HG02973 (cell line): ENCODE results near the gene NKD2.

Experiments used
- ATAC-seq: cut with Tn5 transposase; IDR thresholded peaks from one replicate; pipeline ENCODE4 v1.9.1; 2021; ENCODE audit warnings: moderate library complexity; ENCODE audit not compliant: unreplicated experiment

Gene NKD2

DNA sequence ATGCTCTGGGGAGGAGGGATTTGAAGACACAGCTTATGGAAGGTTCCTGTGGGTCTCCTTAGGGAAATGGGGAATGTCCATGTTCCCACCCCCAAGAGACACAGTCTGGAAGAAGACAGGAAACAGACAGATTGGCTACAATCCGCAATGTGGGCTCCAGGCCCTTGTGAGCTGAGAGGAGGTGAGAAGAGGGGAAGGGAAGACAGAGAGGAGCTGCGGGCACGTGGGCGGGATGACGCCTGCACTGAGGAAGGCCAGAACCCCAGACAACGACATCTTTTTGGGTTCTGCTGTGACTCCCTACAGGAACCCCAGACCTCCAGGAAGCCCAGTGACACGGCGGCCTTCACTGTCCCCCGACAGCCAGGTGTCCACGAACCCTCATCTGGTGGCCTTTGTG lies 29.9 kb upstream of the NKD2 start:
- no peak for ATAC-seq

DNA sequence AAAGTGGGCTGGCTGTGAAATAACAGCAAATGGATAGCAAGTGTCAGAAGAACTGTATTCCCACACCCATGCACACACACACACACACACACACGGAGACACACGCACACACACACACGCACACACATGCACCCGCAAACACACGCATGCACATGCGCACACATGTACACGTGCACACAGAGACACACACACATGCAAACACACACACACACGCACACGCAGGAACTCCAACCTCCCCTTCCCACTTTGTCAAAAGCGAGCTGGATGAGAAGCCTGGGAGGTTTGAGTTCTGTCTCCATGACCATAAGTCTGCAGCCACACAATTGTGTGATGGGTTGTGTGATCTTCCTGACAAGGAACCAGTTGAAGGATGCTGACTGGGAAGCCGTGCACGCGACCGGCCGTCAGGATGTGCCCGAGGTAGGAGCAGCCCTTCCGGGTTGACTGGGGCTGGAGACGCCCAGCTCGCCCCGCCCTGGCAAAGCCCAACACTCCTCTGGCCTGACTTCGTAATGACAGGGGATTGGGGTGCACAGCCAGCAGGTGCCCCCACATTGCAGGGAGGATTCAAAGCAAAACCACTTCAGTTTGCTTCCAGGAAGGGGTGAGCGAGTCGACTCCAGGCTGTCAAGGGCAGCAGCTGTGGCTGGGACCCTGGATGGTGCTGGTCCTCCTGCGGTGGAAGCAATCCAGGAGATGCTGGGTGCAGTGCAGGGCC lies 29.3 kb upstream of the NKD2 start:
- no peak for ATAC-seq

DNA sequence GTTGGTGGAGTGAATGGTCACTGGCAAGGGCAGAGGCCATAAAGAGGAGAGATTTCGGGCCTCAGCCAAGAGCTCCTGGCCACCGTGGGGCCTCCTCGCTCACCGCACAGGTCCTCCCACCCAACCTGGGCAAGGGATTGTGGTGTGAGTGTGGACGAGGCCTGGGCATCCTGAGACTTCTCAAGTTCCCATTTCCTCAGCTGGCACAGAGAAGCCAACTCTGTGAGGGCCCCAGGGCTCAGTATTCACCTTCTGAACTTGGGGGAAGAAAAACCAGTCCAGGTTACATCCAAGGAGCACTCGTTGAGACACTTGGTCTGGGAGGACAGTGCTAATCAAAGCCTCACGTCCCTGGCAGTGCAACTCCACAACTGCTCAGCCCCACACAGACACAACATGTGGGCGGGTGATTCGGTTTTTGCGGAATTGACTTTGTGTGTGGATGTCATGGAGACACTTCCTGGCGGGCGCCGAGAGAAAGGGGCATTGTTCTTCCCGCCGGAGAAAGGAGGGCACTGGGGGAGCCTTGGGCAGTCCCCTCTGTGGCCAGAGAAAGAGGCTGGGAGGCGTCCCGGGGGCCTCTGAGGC lies 28.5 kb upstream of the NKD2 start:
- ATAC-seq: no peak

DNA sequence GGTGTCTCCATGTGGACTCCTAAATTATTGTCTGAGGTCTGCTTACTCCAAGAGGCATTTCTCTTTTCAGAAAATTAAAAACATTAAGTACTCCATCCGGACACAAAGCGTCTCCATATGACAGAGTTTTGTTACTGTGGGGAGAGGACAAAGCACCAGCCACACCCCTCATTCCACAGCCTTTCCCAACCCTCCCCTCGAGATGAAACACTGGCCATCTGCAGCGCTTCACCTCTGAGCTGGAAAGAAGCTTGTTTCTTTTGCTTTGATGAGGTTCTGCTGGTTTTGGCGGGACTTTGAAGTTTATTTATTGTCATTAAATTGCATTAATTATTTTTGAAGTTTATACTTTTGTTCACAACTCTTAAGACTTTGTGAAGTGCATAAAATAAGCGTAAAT lies 27.6 kb upstream of the NKD2 start:
- no peak for ATAC-seq

GRCh38 chr5:981456-981855 lies 27.1 kb upstream of the NKD2 start:
- no peak for ATAC-seq

DNA sequence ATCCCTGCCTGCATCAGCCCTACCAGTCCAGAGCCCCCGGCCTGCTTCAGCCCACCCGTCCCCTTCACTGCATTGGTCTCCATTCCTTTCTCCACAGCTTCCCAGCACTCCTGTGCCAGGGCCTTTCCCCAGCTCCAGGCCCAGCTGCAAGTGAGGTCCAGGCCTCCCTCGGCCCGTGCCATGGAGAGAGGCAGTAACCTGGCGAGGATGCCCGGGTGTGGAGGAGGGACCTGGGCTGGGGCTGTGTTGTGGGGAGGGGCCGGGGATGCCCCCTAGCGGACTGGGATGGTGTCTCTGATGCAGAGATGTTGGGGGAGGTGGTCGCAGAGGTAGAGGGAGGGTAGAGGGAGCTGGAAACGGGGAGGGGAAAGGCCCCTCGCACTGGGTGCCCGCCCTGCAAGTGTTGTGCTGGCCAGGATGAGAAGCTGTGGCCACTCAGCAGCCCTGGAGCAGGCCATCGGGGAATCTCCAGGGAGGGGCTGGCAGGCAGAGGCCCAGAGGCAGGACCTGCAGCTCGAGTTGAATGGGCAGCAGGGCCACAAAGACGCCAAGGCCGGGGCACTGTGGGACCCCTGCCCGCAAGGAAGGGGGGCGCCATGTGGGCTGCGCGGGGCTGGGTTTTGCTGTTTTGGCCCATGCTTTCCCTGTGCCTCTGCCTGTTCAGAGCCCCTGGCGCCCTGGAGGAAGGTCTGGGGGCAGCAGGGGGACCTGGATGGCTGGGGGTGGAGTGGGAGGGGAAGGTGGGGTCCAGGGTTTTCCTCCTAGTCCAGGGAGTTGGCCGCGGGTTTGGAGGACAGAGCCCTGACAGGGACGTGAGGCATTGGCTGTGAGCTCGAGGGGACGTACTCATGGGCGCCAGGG lies 26.0 kb upstream of the NKD2 start:
- ATAC-seq: no peak

DNA sequence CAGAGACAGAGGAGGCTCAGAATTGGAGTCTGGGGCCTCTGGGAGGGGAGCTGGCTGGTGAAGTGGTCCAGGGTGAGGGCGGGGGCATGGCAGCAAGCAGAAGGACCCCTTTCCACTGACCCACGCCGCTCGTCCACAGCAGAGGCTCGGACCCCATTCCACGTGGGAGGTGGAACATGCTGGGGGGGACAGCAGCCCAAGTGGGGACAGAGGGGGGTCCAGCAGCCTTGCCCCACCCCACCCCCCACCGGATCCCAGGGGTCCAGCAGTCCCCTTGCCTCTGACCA lies 25.4 kb upstream of the NKD2 start:
- no peak for ATAC-seq

DNA sequence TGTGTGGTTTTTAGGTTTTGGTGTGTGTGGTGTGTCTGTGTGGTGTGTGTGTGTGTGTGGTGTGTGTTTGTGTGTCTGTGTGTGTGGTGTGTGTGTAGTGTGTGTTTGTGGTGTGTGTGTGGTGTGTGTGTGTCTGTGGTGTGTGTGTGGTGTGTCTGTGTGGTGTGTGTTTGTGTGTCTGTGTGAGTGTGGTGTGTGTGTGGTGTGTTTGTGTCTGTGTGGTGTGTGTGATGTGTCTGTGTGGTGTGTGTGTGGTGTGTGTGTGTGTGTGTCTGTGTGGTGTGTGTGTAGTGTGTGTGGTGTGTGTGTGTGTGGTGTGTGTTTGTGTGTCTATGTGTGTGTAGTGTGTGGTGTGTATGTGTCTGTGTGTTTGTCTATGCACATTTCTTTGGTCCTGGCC lies 25.0 kb upstream of the NKD2 start:
- ATAC-seq: no peak

DNA sequence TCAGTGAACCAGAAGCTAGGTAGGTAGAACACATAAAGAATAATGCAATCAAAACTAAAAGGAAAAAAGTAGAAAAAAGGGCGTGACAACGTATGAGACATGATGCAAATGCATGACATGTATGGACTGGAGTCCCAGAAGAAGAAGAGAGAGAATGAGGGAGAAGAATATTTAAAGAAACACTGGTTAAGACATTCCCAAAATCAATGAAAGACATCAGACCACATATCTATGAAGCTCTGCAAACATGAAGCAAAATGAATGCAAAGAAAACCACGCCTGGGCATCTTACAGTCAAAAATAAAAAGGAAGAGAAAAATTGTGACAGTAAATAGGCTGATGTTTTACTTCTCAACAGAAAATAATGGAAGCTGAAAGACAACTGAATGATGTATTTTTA lies 23.8 kb upstream of the NKD2 start:
- ATAC-seq: no peak

GRCh38 chr5:987761-988160 lies 20.8 kb upstream of the NKD2 start:
- ATAC-seq: no peak

DNA sequence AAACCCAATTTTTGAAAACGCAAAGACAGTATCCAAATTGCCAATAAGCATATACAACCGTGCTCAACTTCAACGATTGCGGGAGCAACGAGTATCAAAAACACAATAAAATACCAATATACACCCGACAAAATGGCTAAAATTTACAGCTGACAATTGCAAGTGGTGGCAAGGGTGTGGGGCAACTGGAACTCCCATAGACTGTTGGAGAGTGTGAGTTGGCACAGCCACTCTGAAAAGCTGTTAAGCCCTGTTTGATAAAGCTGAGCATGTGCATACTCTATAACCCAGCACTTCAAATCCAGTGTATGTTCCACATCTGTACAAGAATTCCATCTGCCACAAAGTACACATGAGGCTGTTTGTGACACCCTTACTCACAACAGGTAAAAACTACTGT lies 20.3 kb upstream of the NKD2 start:
- ATAC-seq: no peak

GRCh38 chr5:989961-990530 lies 18.6 kb upstream of the NKD2 start:
- ATAC-seq: no peak

- no peak for ATAC-seq
Observed at GRCh38 chr5:991472-992267, 16.9 kb upstream of the NKD2 start.

DNA sequence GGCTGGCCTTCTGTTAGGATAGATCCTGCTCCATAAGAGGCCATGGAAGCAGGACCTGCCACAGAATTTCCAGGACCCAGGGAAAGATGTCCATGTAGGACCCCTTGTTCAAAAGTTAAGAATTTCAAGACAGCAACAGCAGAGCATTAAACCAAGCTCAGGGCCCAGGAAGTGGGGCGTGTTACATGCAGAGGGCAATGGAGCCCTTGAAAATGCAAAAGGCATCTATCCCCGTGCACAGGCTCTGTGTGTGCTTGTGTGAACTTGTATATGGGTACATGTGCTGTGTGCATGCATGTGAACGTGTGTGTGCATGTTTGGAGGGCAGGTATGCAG lies 14.4 kb upstream of the NKD2 start:
- ATAC-seq: no peak

DNA sequence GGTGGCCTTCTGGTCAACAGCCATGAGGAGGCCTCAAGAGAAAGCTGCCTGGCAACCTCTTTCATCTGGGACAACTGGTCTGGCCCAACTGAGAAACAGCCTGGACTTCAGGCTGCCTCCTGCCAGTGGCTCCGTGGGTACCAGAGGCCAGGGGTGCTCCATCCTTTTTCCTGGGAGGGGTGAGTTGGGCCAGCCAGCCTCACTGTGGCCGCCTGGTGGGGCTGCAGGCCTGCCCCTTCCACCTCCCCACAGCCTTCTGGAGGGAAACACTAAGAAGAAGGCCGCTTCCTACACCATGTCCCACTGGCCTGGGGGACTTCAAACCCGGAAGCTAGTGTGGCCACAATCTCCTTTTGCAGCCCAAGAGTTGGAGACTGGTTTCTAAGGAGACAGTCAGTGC lies 13.8 kb upstream of the NKD2 start:
- ATAC-seq: no peak

GRCh38 chr5:995318-995717 lies 13.3 kb upstream of the NKD2 start:
- ATAC-seq: no peak

- ATAC-seq: no peak
Observed at GRCh38 chr5:997001-997474, 11.6 kb upstream of the NKD2 start.

GRCh38 chr5:997711-998110 lies 10.9 kb upstream of the NKD2 start:
- ATAC-seq: no peak

DNA sequence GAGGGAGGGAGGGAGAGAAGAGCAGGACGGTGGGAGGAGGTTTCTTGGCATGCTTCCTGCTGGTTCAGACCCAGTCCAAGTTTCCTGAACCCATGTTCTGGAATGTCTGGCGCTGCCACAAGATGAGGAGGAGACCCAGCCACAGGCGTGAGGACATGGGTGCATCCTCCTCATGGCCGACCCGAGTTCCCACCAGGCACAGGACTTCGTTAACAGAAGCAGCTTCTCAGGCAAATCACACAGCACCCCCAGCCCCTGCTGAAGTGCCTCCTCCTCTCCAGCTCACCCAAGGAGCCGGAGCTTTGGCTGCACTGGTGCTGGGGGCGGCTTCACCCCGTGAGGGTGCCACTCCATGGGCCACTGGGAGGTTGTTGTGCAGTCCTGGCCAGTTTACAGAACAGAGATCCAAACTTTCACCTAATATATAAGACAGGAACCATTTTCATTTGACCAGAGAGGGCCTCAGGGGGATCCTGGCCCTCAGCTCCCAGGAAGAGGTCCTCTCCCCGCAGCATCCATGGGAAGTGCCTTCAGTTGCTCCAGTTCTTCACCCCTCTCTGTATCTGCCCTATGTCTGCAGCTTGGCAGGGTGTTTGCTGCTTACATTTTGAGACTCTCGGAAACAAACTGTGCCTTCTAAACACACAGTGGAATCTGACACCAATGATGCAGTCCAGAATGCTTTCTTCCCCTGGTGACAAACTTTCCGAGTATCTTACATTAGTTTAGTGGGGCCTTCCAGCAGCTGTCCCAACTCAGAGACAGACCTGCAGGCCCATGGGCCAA lies 10.2 kb upstream of the NKD2 start:
- no peak for ATAC-seq

GRCh38 chr5:999032-999501 lies 9.5 kb upstream of the NKD2 start:
- no peak for ATAC-seq
